Measurements from ENCODE around the gene UBE2Z. TPM values are rescaled to one million over a fixed set of nuclear protein-coding genes. Genes with fewer than 3 reads are reported as not detected.
A peak's percentile ranks its signal among the peaks of the same experiment; 100 is the strongest.

Gene UBE2Z
- total and polyA plus RNA-seq, 9 of the 15 experiments (the other 6 are each of a cell fraction or from before 2014, with no cell fraction given) = 11.8 to 89.0 (median 38.2) TPM

DNA sequence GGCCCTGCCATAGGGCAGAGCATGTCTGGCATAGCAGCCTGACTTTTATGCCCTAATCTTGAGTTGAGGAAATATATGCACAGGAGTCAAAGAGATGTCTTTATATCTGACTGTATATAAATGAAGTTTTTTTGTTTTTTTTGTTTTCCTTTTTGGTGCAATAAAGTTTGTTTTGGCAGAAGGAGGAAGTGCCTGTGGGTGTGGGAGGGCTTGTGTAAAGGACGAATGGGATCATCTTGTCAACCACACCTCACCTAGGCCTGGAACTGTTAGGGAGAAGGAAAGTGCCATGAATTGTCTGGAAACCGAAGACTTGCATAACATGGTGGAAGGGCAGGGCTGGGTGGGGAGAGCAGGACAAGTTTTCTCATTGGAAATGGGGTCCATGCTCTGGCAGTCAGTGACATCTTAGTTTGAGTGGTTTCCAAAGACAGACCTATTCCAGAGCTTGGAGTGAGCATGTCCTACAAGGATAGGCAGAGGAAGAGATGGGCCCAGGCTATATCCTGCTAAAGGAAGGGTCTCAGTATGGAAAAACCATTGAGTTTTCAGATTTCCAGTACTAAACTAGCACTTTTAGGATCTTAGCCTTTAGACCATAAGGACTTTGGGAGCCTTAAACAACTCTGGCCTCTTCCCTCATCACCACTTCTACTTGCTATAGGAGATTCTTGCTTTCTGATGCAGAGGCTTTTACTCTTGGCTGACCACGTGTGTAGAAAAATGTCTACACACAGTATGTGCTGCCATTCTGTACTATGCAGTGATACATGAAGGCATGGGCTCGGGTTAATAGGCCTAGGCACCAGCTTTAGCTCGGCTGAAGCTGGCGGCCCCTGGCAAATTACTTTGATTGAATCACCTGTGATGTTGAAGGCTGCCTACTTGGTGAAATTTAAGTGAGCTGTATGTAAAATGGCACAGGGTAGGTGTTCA lies 20.9 kb downstream of the UBE2Z start:
- intact Hi-C loops (cut with micrococcal nuclease) = no loop called here
- Histone ChIP-seq H3K27me3 (ENCODE audit: control insufficient read depth in 2 of 2, insufficient read depth in 2 of 2, low read length in 2 of 2) (no peaks in the 10 kb centered on the region), H3K79me2 (ENCODE audit: control insufficient read depth, insufficient read depth, low read length) (no peaks in the 10 kb centered on the region), H3K4me2 (ENCODE audit: insufficient read depth, low read length) (no peak overlapping the region), H3K4me1 (replicated peaks in 1 of 2; ENCODE audit: control insufficient read depth in 2 of 2, insufficient read depth in 2 of 2, low read length in 2 of 2) (no peaks in the 10 kb centered on the region; a peak in 1 of 5 replicates), H3K27ac (ENCODE audit: extremely low read depth, low read depth, low read length) (no peak overlapping the region), H3K4me3 (no peak overlapping the region), H4K20me1 (replicated peaks; ENCODE audit: control insufficient read depth, insufficient read depth, low read length) (0 out of 2 replicates have a peak, but pooled peaks cover 12% of the 10 kb centered on the region), H3K9me3 (replicated peaks; ENCODE audit: control insufficient read depth, insufficient read depth, low read depth, low read length) (no peaks in the 10 kb centered on the region), H2AFZ (ENCODE audit: low read depth, low read length) (no peak overlapping the region), H3K9ac (ENCODE audit: insufficient read depth in 1 of 2, low read depth in 2 of 2, low read length in 2 of 2) (no peak overlapping the region), H3K9me1 (ENCODE audit: control insufficient read depth, insufficient read depth, low read length) (peaks cover 4% of the 10 kb centered on the region), H3K36me3 (ENCODE audit: control insufficient read depth, insufficient read depth, low read length) (peaks cover 98% of the 10 kb centered on the region)
- no TSS peak for BruUV-seq (replicated peaks)
- FAIRE-seq (peak; percentile 60), DNase-seq (ENCODE audit: extremely low read depth in 1 of 4, low spot score in 3 of 4) (no peak), ATAC-seq (peak; percentile 39)
- CTCF ChIA-PET (ENCODE audit: low intra/inter-chr PET ratio) = no interaction called here
- in situ Hi-C loops (cut with MboI) = no loop called here
- POLR2A ChIA-PET = interaction anchor here (0.7 to 2.3 kb wide), 5 partner anchors 9 to 93 kb away, joined by 3 to 14 read pairs (median 3); partner anchors contain the start of gene SNF8
- WGBS (ENCODE audit: insufficient coverage, low coverage, missing lambda C conversion rate) = 79% methylated on average over 6 of the region's 6 CpGs
- TF ChIP-seq SUPT5H (IDR thresholded peaks at IDR 0.05) (peak; percentile 63), NFATC3 (IDR thresholded peaks at IDR 0.05) (no peak), POLR2G (IDR thresholded peaks at IDR 0.05; ENCODE audit: low read depth, low read length) (no peak), ELF1 (tag; IDR thresholded peaks at IDR 0.05) (peak; percentile 49), MTA1 (IDR thresholded peaks at IDR 0.05; ENCODE audit: borderline replicate concordance) (no peak), POLR2AphosphoS5 (IDR thresholded peaks at IDR 0.05; ENCODE audit: control insufficient read depth, insufficient read depth, low read depth, low read length) (peak; percentile 46), ESRRB (CRISPR knock-in tag; IDR thresholded peaks at IDR 0.05; ENCODE audit: borderline replicate concordance) (no peak), ZNF431 (CRISPR knock-in tag; IDR thresholded peaks at IDR 0.05) (peak; percentile 68; the same call in 1 of the 2 replicates), ZNF384 (IDR thresholded peaks at IDR 0.05; ENCODE audit: low read depth, low read length) (peak; percentile 75), SETDB1 (IDR thresholded peaks at IDR 0.05; ENCODE audit: low read length) (no peak), POLR2AphosphoS2 (IDR thresholded peaks at IDR 0.05; ENCODE audit: low read length) (0 out of 2 replicates have a peak, but pooled peaks have one; percentile 57), SPI1 (IDR thresholded peaks at IDR 0.05; ENCODE audit: borderline replicate concordance, low read depth, low read length) (peak; percentile 89), FOXK1 (CRISPR knock-in tag; IDR thresholded peaks at IDR 0.05; ENCODE audit: borderline replicate concordance) (no peak)
- TF ChIP-seq, protein P1, sequence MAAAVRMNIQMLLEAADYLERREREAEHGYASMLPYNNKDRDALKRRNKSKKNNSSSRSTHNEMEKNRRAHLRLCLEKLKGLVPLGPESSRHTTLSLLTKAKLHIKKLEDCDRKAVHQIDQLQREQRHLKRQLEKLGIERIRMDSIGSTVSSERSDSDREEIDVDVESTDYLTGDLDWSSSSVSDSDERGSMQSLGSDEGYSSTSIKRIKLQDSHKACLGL (CRISPR knock-in tag; IDR thresholded peaks at IDR 0.05; ENCODE audit: borderline replicate concordance, poor library complexity, severe bottlenecking) = no peak
- TF ChIP-seq, protein P2, sequence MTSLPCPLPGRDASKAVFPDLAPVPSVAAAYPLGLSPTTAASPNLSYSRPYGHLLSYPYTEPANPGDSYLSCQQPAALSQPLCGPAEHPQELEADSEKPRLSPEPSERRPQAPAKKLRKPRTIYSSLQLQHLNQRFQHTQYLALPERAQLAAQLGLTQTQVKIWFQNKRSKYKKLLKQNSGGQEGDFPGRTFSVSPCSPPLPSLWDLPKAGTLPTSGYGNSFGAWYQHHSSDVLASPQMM (CRISPR knock-in tag; IDR thresholded peaks at IDR 0.05) = 0 out of 2 replicates have a peak, but pooled peaks have one; percentile 26
- TF ChIP-seq, protein P3, sequence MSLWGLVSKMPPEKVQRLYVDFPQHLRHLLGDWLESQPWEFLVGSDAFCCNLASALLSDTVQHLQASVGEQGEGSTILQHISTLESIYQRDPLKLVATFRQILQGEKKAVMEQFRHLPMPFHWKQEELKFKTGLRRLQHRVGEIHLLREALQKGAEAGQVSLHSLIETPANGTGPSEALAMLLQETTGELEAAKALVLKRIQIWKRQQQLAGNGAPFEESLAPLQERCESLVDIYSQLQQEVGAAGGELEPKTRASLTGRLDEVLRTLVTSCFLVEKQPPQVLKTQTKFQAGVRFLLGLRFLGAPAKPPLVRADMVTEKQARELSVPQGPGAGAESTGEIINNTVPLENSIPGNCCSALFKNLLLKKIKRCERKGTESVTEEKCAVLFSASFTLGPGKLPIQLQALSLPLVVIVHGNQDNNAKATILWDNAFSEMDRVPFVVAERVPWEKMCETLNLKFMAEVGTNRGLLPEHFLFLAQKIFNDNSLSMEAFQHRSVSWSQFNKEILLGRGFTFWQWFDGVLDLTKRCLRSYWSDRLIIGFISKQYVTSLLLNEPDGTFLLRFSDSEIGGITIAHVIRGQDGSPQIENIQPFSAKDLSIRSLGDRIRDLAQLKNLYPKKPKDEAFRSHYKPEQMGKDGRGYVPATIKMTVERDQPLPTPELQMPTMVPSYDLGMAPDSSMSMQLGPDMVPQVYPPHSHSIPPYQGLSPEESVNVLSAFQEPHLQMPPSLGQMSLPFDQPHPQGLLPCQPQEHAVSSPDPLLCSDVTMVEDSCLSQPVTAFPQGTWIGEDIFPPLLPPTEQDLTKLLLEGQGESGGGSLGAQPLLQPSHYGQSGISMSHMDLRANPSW (CRISPR knock-in tag; IDR thresholded peaks at IDR 0.05) = no peak
